OCI-LY3 (cell line): ENCODE results near the gene ADGRV1.

Source experiments
- CTCF ChIP-seq: fragments of 200-600, 300-600 bp; sonication (generic); IDR thresholded peaks from 2 replicates; pipeline ENCODE4 v1.5.1; 2014; ENCODE audit warnings: antibody characterized with exemption, low read length, low read depth
- EZH2phosphoT487 ChIP-seq: fragments of 200-600 bp; shearing (Covaris generic); IDR thresholded peaks from 2 replicates; pipeline ENCODE4 v1.6.1; 2018; ENCODE audit warnings: antibody characterized with exemption, mixed run types, low read depth

GRCh38 chr5:91190314-91190690 is 631.7 kb downstream of the ADGRV1 start:
- TF ChIP-seq EZH2phosphoT487, result no peak
- TF ChIP-seq CTCF, result no peak
